Endodermal cell (in vitro differentiated cells): ENCODE results near the gene HPSE2. TPM values are rescaled to one million over a fixed set of nuclear protein-coding genes. Genes with fewer than 3 reads are reported as not detected.

Experiments
- DNase-seq: peaks from one replicate; pipeline ENCODE4 v3.0.0-alpha.2; 2017
- H3K27ac ChIP-seq: 2 replicates; pipeline ENCODE4 v1.5.1; 2013; ENCODE audit warnings: mild to moderate bottlenecking, low read depth, low read length, moderate library complexity
- H3K27me3 ChIP-seq: 2 replicates; pipeline ENCODE4 v1.6.1; 2013; ENCODE audit warnings: mild to moderate bottlenecking, low read length, moderate library complexity; ENCODE audit not compliant: insufficient read depth, control insufficient read depth, poor library complexity, severe bottlenecking
- H3K36me3 ChIP-seq: 2 replicates; pipeline ENCODE4 v1.7.0; 2013; ENCODE audit warnings: mild to moderate bottlenecking, low read length, moderate library complexity; ENCODE audit not compliant: control insufficient read depth, insufficient read depth
- H3K4me1 ChIP-seq: one replicate; pipeline ENCODE4 v1.7.0; 2013; ENCODE audit warnings: low read length; ENCODE audit not compliant: control insufficient read depth, insufficient read depth
- H3K4me3 ChIP-seq: 2 replicates; pipeline ENCODE4 v1.5.1; 2013; ENCODE audit warnings: mild to moderate bottlenecking, low read length, moderate library complexity
- H3K9ac ChIP-seq: 2 replicates; pipeline ENCODE4 v1.6.1; 2013; ENCODE audit warnings: mild to moderate bottlenecking, low read length, moderate library complexity; ENCODE audit not compliant: poor library complexity, severe bottlenecking; ENCODE audit errors: extremely low read depth
- H3K9me3 ChIP-seq: 2 replicates; pipeline ENCODE4 v1.6.1; 2013; ENCODE audit warnings: mild to moderate bottlenecking, low read length, moderate library complexity; ENCODE audit not compliant: control insufficient read depth
- H3K27ac Mint-ChIP-seq: 2 replicates; pipeline ENCODE4 v1.8.0; 2020; ENCODE audit warnings: mixed read lengths
- H3K27me3 Mint-ChIP-seq: 2 replicates; pipeline ENCODE4 v1.8.0; 2021; ENCODE audit warnings: mild to moderate bottlenecking, mixed read lengths; ENCODE audit not compliant: insufficient read depth
- H3K36me3 Mint-ChIP-seq: 2 replicates; pipeline ENCODE4 v1.8.0; 2020; ENCODE audit warnings: low read depth, mixed read lengths
- H3K4me1 Mint-ChIP-seq: 2 replicates; pipeline ENCODE4 v1.8.0; 2020; ENCODE audit warnings: mixed read lengths
- H3K4me3 Mint-ChIP-seq: 2 replicates; pipeline ENCODE4 v1.8.0; 2020; ENCODE audit warnings: mild to moderate bottlenecking, moderate library complexity, mixed read lengths
- H3K9me3 Mint-ChIP-seq: 2 replicates; pipeline ENCODE4 v1.8.0; 2020; ENCODE audit warnings: mild to moderate bottlenecking, mixed read lengths
- WGBS, 2 experiments: methylation state at CpG; one replicate each; pipeline versions ENCODE4 v1.1.5 to v1.1.7; 2013; ENCODE audit warnings: missing lambda C conversion rate in 2 of 2, mixed read lengths in 1 of 2; ENCODE audit not compliant: insufficient coverage in 1 of 2, insufficient read length in 1 of 2; 5-methylcytosine and 5-hydroxymethylcytosine counted together
- total RNA-seq, 2 donors: library from RNA; stranded (reverse); fragmentation: NEBNext Ultra II Directional in 1 of 2; extraction: Animal tissue kit (Norgen Biotek cat#: 25700) in 1 of 2; gene quantifications; 2 replicates in 1 of 2; 3 replicates in 1 of 2; pipeline ENCODE4 v1.2.1, GENCODE V29; 2021
- TF ChIP-seq, protein P1 (sequence below): fragments of 200-600 bp; sonication (generic); conservative IDR thresholded peaks from 2 replicates; pipeline ENCODE4 v1.5.0; 2021; ENCODE audit warnings: antibody characterized with exemption, mild to moderate bottlenecking

Gene HPSE2
- total RNA-seq, 2 donors from 2014 or later, result 0.07 to 0.11 TPM

DNA sequence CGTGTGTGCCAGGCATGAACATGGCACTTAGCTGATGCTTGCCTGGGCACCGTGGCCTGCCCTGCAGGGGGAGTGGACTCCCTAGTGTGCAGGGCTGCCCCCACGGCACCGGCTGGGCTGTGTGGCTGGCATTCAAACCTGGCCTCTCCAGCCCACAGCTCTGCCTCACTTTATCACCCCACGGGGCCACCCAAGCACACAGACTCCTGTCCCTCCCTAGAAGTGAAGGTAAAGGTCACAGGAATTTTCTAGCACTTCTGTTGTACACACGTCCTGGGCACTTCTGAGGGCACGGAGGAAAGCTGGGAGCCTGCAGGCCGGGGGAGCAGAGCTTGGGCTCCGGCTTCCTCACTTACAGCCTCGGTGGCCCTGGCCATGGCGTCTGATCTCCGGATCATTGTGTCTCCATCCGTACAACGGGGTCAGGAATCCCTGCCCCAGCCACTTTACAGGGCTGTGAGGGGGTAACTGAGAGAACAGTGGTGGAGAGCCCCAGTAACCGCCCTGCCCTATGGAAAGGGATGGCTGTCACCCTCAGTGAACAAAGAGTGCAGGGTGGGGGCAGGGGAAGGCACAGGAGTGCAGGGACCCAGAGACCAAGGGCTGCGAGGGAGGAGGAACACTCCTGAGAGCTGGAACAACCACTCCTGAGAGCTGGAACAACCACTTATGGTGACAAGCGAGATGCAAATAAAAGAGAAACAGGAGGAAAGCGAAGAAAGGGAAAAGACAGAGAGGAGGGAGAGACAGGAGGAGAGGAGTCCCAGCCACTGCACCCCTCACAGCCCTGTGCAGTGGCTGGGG lies 816.8 kb downstream of the HPSE2 start:
- no peaks in the 10 kb centered on the region for H3K4me1 ChIP-seq
- Mint-ChIP-seq H3K4me3 (no peak overlapping the region), H3K4me1 (peaks cover 5% of the 10 kb centered on the region), H3K9me3 (no peaks in the 10 kb centered on the region), H3K27me3 (no peaks in the 10 kb centered on the region), H3K27ac (no peak overlapping the region), H3K36me3 (peaks cover 11% of the 10 kb centered on the region)
- H3K9ac ChIP-seq, result no peak overlapping the region
- TF ChIP-seq, protein P1, sequence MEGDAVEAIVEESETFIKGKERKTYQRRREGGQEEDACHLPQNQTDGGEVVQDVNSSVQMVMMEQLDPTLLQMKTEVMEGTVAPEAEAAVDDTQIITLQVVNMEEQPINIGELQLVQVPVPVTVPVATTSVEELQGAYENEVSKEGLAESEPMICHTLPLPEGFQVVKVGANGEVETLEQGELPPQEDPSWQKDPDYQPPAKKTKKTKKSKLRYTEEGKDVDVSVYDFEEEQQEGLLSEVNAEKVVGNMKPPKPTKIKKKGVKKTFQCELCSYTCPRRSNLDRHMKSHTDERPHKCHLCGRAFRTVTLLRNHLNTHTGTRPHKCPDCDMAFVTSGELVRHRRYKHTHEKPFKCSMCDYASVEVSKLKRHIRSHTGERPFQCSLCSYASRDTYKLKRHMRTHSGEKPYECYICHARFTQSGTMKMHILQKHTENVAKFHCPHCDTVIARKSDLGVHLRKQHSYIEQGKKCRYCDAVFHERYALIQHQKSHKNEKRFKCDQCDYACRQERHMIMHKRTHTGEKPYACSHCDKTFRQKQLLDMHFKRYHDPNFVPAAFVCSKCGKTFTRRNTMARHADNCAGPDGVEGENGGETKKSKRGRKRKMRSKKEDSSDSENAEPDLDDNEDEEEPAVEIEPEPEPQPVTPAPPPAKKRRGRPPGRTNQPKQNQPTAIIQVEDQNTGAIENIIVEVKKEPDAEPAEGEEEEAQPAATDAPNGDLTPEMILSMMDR, result no peak
- H3K4me3 ChIP-seq, result no peak overlapping the region
- WGBS, 2 experiments, result 86 to 95% methylated on average over 10 to 18 of the region's 18 CpGs
- no peak overlapping the region for H3K27ac ChIP-seq
- no peaks in the 10 kb centered on the region for H3K27me3 ChIP-seq
- no peaks in the 10 kb centered on the region for H3K36me3 ChIP-seq
- no peaks in the 10 kb centered on the region for H3K9me3 ChIP-seq
- DNase-seq, result no peak

DNA sequence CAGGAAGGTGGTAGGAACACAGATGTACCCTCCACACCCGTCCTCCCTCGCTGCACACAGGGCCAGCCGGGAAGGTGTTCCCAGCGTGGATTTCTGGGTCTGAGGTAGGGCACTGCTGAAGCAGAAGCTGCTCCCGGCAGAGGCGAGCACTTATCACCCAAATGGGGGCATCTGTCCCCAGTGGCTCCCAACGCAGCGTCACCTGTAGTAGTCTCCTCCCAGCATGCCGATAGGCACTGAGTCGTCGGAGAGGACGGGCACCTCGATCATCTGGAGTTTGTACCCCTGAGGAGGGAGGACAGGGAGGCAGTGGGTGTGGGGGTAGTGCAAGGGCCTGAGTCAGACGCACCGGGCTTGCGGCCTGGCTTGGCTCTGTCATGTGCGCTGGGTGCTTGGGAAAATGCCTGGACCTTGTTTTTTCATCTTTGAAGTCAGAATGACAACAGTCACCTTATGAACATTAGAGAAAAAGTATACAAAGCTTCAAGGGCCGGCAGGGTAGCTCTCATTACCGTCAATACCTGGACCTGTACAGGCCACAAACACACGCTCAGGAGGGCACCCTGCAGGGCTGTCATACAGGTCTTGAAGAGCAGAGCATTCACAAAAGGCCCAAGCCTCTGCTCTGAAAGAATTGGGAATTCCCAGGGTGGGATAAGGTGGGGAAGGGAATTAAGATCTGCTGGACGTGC lies 817.5 kb downstream of the HPSE2 start:
- no peaks in the 10 kb centered on the region for H3K27me3 Mint-ChIP-seq
- no peaks in the 10 kb centered on the region for H3K9me3 Mint-ChIP-seq
- no peak overlapping the region for H3K4me3 Mint-ChIP-seq
- DNase-seq, result no peak
- TF ChIP-seq, protein P1, result no peak
- no peak overlapping the region for H3K4me3 ChIP-seq
- 94 to 98% methylated on average over 9 to 21 of the region's 21 CpGs for WGBS, 2 experiments
- H3K4me1 Mint-ChIP-seq, result peaks cover 5% of the 10 kb centered on the region
- H3K9ac ChIP-seq, result no peak overlapping the region
- H3K9me3 ChIP-seq, result no peaks in the 10 kb centered on the region
- H3K27me3 ChIP-seq, result no peaks in the 10 kb centered on the region
- no peak overlapping the region for H3K27ac Mint-ChIP-seq
- peaks cover 11% of the 10 kb centered on the region for H3K36me3 Mint-ChIP-seq
- no peaks in the 10 kb centered on the region for H3K36me3 ChIP-seq
- no peak overlapping the region for H3K27ac ChIP-seq
- H3K4me1 ChIP-seq, result no peaks in the 10 kb centered on the region

DNA sequence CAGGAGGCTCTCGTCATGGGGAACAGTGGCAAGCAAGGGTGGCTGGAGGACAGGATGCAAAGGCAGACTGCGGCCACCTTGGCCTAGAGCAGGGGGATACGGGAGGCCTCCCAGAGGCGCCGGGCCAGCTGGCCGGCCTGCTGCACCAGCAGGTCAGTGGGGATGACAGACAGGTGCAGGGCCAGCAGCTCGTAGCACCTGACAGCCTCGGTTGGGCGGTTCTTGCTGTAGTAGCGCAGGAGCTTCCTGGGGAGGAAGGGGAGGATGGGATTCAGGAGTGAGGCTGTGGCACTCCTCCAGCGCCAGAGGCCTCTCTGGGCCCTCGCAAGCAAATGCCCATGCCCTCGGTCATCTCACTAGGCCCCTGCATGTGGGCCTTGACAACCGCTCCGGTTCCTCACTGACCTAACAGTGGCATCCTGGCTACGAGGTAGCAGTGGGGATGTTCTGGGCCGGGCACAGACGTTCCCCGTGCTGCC lies 818.1 kb downstream of the HPSE2 start:
- peak; percentile 35 for DNase-seq
- TF ChIP-seq, protein P1, result no peak
- no peaks in the 10 kb centered on the region for H3K9me3 ChIP-seq
- Mint-ChIP-seq H3K27me3 (no peaks in the 10 kb centered on the region), H3K4me3 (no peak overlapping the region), H3K36me3 (peaks cover 11% of the 10 kb centered on the region), H3K27ac (no peak overlapping the region), H3K4me1 (peaks cover 5% of the 10 kb centered on the region), H3K9me3 (no peaks in the 10 kb centered on the region)
- H3K4me1 ChIP-seq, result no peaks in the 10 kb centered on the region
- H3K9ac ChIP-seq, result no peak overlapping the region
- H3K27ac ChIP-seq, result no peak overlapping the region
- H3K36me3 ChIP-seq, result no peaks in the 10 kb centered on the region
- H3K27me3 ChIP-seq, result no peaks in the 10 kb centered on the region
- 92 to 95% methylated on average over 11 to 19 of the region's 19 CpGs for WGBS, 2 experiments
- H3K4me3 ChIP-seq, result no peak overlapping the region
